NOMO-1 treated with dmso at 0.1 percent for 144 hours (cell line): ENCODE results near the gene EVI5L.
"Not testable (repeated sequence)": the region's sequence is repeated elsewhere in the genome, so short reads cannot be mapped to it uniquely, and the experiment has no call there.

Experiments used
- DNase-seq: peaks from one replicate; lab custom pipeline; 2025; ENCODE audit not compliant: unreplicated experiment; lab: John Stamatoyannopoulos, UW

EVI5L gene

GRCh38 chr19:7845390-7846154 is 15.6 kb downstream of the EVI5L start:
- no peak for DNase-seq

GRCh38 chr19:7846155-7846646 is 16.2 kb downstream of the EVI5L start:
- DNase-seq = no peak

GRCh38 chr19:7847664-7848063 is 17.6 kb downstream of the EVI5L start:
- DNase-seq = no peak

- no peak for DNase-seq
These were observed 18.9 kb downstream of the EVI5L start for GRCh38 chr19:7848779-7849457.

- DNase-seq = no peak
These were observed 19.6 kb downstream of the EVI5L start for GRCh38 chr19:7849631-7849999.

GRCh38 chr19:7850000-7850813 is 20.2 kb downstream of the EVI5L start:
- DNase-seq = no peak

- no peak for DNase-seq
These were observed 21.1 kb downstream of the EVI5L start for GRCh38 chr19:7850945-7851622.

GRCh38 chr19:7851623-7852500 is 21.8 kb downstream of the EVI5L start:
- DNase-seq = no peak

- DNase-seq = peak; percentile 52
These were observed 23.1 kb downstream of the EVI5L start for GRCh38 chr19:7852851-7853769.

GRCh38 chr19:7853770-7854128 is 23.7 kb downstream of the EVI5L start:
- no peak for DNase-seq

- DNase-seq = no peak
These were observed 25.5 kb downstream of the EVI5L start for GRCh38 chr19:7855426-7856108.

GRCh38 chr19:7856109-7856591 is 26.1 kb downstream of the EVI5L start:
- no peak for DNase-seq

- DNase-seq = no peak
These were observed 27.0 kb downstream of the EVI5L start for GRCh38 chr19:7856679-7857663.

GRCh38 chr19:7857727-7858108 is 27.7 kb downstream of the EVI5L start:
- no peak for DNase-seq

GRCh38 chr19:7858109-7858770 is 28.2 kb downstream of the EVI5L start:
- no peak for DNase-seq

GRCh38 chr19:7859087-7859486 is 29.1 kb downstream of the EVI5L start:
- DNase-seq = not testable (repeated sequence)
